ENCODE results near the gene CDH20.

- no peak for TF ChIP-seq CTCF (IDR thresholded peaks at IDR 0.05)
- no peak for TF ChIP-seq REST (IDR thresholded peaks at IDR 0.05; ENCODE audit: insufficient read depth in 1 of 2, low read depth in 2 of 2, low read length in 1 of 2)
- no peak for TF ChIP-seq SIN3A (IDR thresholded peaks at IDR 0.05; ENCODE audit: borderline replicate concordance, insufficient read depth, low read depth, low read length)
- TF ChIP-seq POLR2AphosphoS5 (IDR thresholded peaks at IDR 0.05; ENCODE audit: low read depth, low read length), result no peak
- no peak for TF ChIP-seq TCF7L2 (IDR thresholded peaks at IDR 0.05; ENCODE audit: low read depth, low read length)
Observed at GRCh38 chr18:61400016-61400635, 66.9 kb downstream of the CDH20 start.

Measured in Panc1 (cell line).